ENCODE measurements around the gene DST. TPM values are rescaled to one million over a fixed set of nuclear protein-coding genes. Genes with fewer than 3 reads are reported as not detected.

Gene DST
- total RNA-seq, 1 experiment from 2014 or later: 91.9 TPM

GRCh38 chr6:56520218-56520617 lies 122.5 kb downstream of the DST start:
- Histone ChIP-seq H4K20me1 (ENCODE audit: control insufficient read depth, insufficient read depth, insufficient read length) (no peaks in the 10 kb centered on the region), H3K4me2 (ENCODE audit: insufficient read depth, insufficient read length, low read length) (no peak overlapping the region), H3K79me2 (ENCODE audit: insufficient read depth, low read length) (no peaks in the 10 kb centered on the region), H3T11ph (ENCODE audit: low read length) (no peak overlapping the region), H3K56ac (ENCODE audit: insufficient read length, low read depth, low read length) (no peak overlapping the region), H3K18ac (ENCODE audit: insufficient read length, low read depth, low read length) (no peak overlapping the region), H3K4ac (ENCODE audit: low read depth, low read length) (no peak overlapping the region), H3K14ac (ENCODE audit: insufficient read depth, low read length) (no peak overlapping the region), H3K23ac (ENCODE audit: insufficient read length, low read depth, low read length) (no peak overlapping the region), H4K91ac (ENCODE audit: insufficient read length, low read depth, low read length) (no peak overlapping the region), H2BK20ac (ENCODE audit: low read depth, low read length, poor library complexity, severe bottlenecking) (no peak overlapping the region), H4K8ac (replicated peaks; ENCODE audit: insufficient read length, low read depth, low read length) (no peak overlapping the region), H3K4me1 (ENCODE audit: insufficient read depth, low read length) (peaks cover 7% of the 10 kb centered on the region; the same call in 1 of the 2 replicates), H2AFZ (ENCODE audit: low read length) (no peak overlapping the region), H2BK120ac (ENCODE audit: low read depth, low read length, poor library complexity, severe bottlenecking) (no peak overlapping the region), H2BK15ac (ENCODE audit: low read depth, low read length) (no peak overlapping the region), H4K5ac (ENCODE audit: insufficient read length, low read depth, low read length) (no peak overlapping the region), H3K27ac (ENCODE audit: insufficient read length, low read depth, low read length) (no peak overlapping the region), H2BK12ac (ENCODE audit: insufficient read length, low read depth, low read length) (no peak overlapping the region), H3K79me1 (ENCODE audit: insufficient read depth, low read depth, low read length, poor library complexity, severe bottlenecking) (no peaks in the 10 kb centered on the region), H3K23me2 (ENCODE audit: insufficient read length, low read depth, low read length, poor library complexity, severe bottlenecking) (no peaks in the 10 kb centered on the region), H3K9me3 (ENCODE audit: control insufficient read depth, low read depth, low read length) (no peaks in the 10 kb centered on the region), H2AK5ac (ENCODE audit: insufficient read length, low read length) (no peak overlapping the region), H2BK5ac (ENCODE audit: insufficient read length, low read length) (no peak overlapping the region), H3K9ac (ENCODE audit: extremely low read depth, insufficient read length, low read length) (no peak overlapping the region), H3K27me3 (ENCODE audit: insufficient read depth, low read length) (no peaks in the 10 kb centered on the region)
- Mint-ChIP-seq H3K4me3 (no peak overlapping the region), H3K27ac (peak overlapping the region; percentile 20 to 92 (median 67); a peak in 5 of 7 replicates), H3K9me3 (no peaks in the 10 kb centered on the region), H3K27me3 (ENCODE audit: low read depth) (no peaks in the 10 kb centered on the region), H3K36me3 (ENCODE audit: insufficient read depth in 1 of 3, low read depth in 3 of 3) (peaks cover 15 to 31% (median 25%) of the 10 kb centered on the region in 3 experiments; a peak in 5 of 7 replicates), H3K4me1 (peaks cover 44 to 49% of the 10 kb centered on the region in 2 experiments)
- TF ChIP-seq, protein P1, sequence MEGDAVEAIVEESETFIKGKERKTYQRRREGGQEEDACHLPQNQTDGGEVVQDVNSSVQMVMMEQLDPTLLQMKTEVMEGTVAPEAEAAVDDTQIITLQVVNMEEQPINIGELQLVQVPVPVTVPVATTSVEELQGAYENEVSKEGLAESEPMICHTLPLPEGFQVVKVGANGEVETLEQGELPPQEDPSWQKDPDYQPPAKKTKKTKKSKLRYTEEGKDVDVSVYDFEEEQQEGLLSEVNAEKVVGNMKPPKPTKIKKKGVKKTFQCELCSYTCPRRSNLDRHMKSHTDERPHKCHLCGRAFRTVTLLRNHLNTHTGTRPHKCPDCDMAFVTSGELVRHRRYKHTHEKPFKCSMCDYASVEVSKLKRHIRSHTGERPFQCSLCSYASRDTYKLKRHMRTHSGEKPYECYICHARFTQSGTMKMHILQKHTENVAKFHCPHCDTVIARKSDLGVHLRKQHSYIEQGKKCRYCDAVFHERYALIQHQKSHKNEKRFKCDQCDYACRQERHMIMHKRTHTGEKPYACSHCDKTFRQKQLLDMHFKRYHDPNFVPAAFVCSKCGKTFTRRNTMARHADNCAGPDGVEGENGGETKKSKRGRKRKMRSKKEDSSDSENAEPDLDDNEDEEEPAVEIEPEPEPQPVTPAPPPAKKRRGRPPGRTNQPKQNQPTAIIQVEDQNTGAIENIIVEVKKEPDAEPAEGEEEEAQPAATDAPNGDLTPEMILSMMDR (conservative IDR thresholded peaks at IDR 0.05): no peak
- no CpG with 5 or more reads among the region's 1 CpG for WGBS (ENCODE audit: extremely low coverage, insufficient read length, low lambda C conversion rate)
- DNase-seq: no peak
